IPS-18c (cell line): ENCODE results near the gene VAC14.
"Not testable (repeated sequence)": the region's sequence is repeated elsewhere in the genome, so short reads cannot be mapped to it uniquely, and the experiment has no call there.

Experiments
- H3K4me3 ChIP-seq: 2 replicates; pipeline ENCODE4 v1.7.0; 2013; ENCODE audit warnings: low read depth, mild to moderate bottlenecking, low read length, moderate library complexity; ENCODE audit not compliant: insufficient read depth
- H3K9me3 ChIP-seq: one replicate; pipeline ENCODE4 v1.6.1; 2013; ENCODE audit warnings: mild to moderate bottlenecking, low read length, moderate library complexity; ENCODE audit not compliant: control insufficient read depth, insufficient read depth

VAC14 gene

GRCh38 chr16:70658921-70659320, 142.0 kb downstream of the VAC14 start:
- Histone ChIP-seq H3K4me3 (no peak overlapping the region), H3K9me3 (no peaks in the 10 kb centered on the region)

GRCh38 chr16:70657956-70658355, 143.0 kb downstream of the VAC14 start:
- Histone ChIP-seq H3K9me3 (no peaks in the 10 kb centered on the region), H3K4me3 (no peak overlapping the region)

- Histone ChIP-seq H3K4me3 (no peak overlapping the region), H3K9me3 (no peaks in the 10 kb centered on the region)
Observed at GRCh38 chr16:70656712-70657263, 144.2 kb downstream of the VAC14 start.

- Histone ChIP-seq H3K9me3 (no peaks in the 10 kb centered on the region), H3K4me3 (no peak overlapping the region)
Observed at GRCh38 chr16:70656065-70656711, 144.8 kb downstream of the VAC14 start.

- no peaks in the 10 kb centered on the region for H3K9me3 ChIP-seq
- H3K4me3 ChIP-seq, result no peak overlapping the region
Observed at GRCh38 chr16:70653809-70654771, 146.9 kb downstream of the VAC14 start.

GRCh38 chr16:70653406-70653805, 147.6 kb downstream of the VAC14 start:
- Histone ChIP-seq H3K9me3 (peaks cover 2% of the 10 kb centered on the region), H3K4me3 (no peak overlapping the region)

GRCh38 chr16:70652322-70652721, 148.6 kb downstream of the VAC14 start:
- Histone ChIP-seq H3K4me3 (no peak overlapping the region), H3K9me3 (peaks cover 5% of the 10 kb centered on the region)

GRCh38 chr16:70651524-70651923, 149.4 kb downstream of the VAC14 start:
- Histone ChIP-seq H3K9me3 (peaks cover 5% of the 10 kb centered on the region), H3K4me3 (no peak overlapping the region)

- Histone ChIP-seq H3K4me3 (no peak overlapping the region; the same call in 1 of the 2 replicates), H3K9me3 (peaks cover 5% of the 10 kb centered on the region)
Observed at GRCh38 chr16:70650216-70650615, 150.7 kb downstream of the VAC14 start.

- H3K4me3 ChIP-seq, result no peak overlapping the region
Observed at GRCh38 chr16:70649300-70649699, 151.7 kb downstream of the VAC14 start.

GRCh38 chr16:70648606-70649005, 152.4 kb downstream of the VAC14 start:
- Histone ChIP-seq H3K9me3 (peaks cover 5% of the 10 kb centered on the region), H3K4me3 (no peak overlapping the region)

More at GRCh38 chr16:70649300-70649699, 151.7 kb downstream of the VAC14 start:
- peaks cover 5% of the 10 kb centered on the region for H3K9me3 ChIP-seq

- H3K4me3 ChIP-seq, result no peak overlapping the region
Observed at GRCh38 chr16:70647441-70648359, 153.3 kb downstream of the VAC14 start.

GRCh38 chr16:70646260-70647241, 154.4 kb downstream of the VAC14 start, which contains the start of gene IL34:
IL34 (plus strand) TSS chr16:70646559; CDS start chr16:70646948, 389 bp downstream.
- peaks cover 7% of the 10 kb centered on the region for H3K9me3 ChIP-seq
- no peak within 1 kb of the TSS for H3K4me3 ChIP-seq

More at GRCh38 chr16:70647441-70648359, 153.3 kb downstream of the VAC14 start:
- H3K9me3 ChIP-seq, result peaks cover 5% of the 10 kb centered on the region

- no peak overlapping the region for H3K4me3 ChIP-seq
- peaks cover 7% of the 10 kb centered on the region for H3K9me3 ChIP-seq
Observed at GRCh38 chr16:70644763-70645597, 156.0 kb downstream of the VAC14 start.

GRCh38 chr16:70643264-70643663, 157.7 kb downstream of the VAC14 start:
- H3K9me3 ChIP-seq, H3K4me3 ChIP-seq: not testable (repeated sequence)
